ENCODE data around the gene LSS. TPM values are rescaled to one million over a fixed set of nuclear protein-coding genes. Genes with fewer than 3 reads are reported as not detected.
A peak's percentile ranks its signal among the peaks of the same experiment; 100 is the strongest.

LSS gene
- polyA plus RNA-seq, 5 donors, result 27.5 to 57.9 (median 44.3) TPM

DNA sequence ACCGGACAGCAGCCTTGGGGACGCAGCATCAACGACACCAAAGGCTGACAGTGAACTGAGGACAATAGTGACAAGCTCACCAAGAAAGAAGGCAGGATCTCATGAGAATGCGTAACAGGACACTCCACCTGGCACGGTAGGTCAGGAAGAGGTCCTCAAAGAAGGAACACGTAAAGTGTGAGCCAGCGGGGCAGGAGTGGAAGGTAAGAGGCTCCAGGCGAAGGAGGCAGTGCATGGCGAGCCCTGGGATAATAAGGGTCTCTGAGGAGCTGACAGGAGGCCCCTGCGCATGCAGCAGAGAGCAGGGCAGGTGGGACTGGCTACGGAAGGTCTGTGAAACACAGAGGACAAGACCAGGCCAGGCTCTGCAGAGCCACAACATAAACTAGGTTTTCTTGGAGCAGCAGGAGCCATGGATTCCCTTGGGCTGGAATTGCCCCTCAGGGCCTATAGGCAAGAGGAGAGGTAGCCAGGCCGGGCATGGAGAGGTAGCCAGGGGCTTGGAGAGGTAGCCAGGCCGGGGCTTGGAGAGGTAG lies 8.2 kb downstream of the LSS start:
- no peak for DNase-seq

- peak in 1 of 2 donors; percentile 36 for DNase-seq
Measured at GRCh38 chr21:46219591-46220239, 8.9 kb downstream of the LSS start.

DNA sequence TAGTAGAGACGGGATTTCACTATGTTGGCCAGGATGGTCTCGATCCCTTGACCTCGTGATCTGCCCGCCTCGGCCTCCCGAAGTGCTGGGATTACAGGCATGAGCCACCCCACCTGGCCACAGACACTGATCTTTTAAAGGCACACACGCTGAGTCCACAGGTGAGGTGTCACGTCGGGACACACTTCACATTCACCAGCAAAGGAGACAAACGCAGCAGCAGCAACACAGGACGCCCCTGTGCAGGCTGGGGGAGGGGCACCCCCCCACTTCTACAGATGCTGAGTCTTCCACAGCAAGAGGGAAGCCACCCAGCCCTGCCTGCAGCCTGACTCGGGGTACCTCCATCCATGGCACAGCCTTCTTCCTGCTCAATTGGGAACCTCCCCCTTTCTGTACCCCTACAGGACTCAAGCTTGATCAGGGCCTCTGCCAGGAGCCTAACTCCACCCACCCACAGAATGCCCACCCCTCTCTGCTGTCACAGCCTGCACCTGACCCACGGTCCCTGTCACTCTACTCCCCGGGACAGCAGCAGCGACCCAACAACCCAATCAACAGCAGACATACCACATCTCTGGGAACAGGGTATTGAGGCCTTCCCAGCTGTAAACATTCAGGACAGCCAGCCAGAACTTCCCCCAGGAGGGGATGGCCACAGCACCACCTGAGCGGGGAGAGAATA lies 9.5 kb downstream of the LSS start:
- no peak for DNase-seq

- DNase-seq, result no peak
Measured at GRCh38 chr21:46217511-46218196, 10.9 kb downstream of the LSS start.

DNA sequence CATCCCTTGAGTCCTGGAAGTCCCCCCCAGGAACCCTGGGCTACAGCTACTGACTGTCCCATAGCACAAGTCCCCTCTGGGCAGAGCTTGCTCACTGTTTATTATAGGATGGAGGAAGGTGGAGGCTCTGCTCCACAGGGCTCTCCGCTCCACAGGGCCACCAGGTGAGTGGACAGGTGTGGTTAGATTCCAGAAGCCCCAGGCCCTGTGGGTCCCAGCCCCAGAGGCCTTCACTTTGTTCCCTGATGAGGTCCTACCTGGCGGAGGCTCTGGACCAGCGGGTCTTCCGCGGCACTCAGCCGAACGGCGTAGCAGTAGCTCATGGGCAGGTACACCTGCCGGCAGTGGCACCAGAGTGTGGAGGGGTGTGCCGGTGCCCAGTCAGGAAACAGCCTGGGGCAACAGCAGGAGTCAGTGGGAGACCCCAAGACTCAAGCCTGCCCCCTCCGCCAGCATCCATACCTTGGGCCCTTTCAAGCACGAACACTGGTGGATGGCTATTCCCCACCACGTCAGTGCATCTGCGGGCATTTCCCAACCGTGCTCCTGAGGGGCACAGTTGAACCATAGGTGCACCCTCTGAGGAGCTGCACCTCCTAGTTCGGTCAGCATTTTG lies 12.3 kb downstream of the LSS start:
- no peak for DNase-seq

DNA sequence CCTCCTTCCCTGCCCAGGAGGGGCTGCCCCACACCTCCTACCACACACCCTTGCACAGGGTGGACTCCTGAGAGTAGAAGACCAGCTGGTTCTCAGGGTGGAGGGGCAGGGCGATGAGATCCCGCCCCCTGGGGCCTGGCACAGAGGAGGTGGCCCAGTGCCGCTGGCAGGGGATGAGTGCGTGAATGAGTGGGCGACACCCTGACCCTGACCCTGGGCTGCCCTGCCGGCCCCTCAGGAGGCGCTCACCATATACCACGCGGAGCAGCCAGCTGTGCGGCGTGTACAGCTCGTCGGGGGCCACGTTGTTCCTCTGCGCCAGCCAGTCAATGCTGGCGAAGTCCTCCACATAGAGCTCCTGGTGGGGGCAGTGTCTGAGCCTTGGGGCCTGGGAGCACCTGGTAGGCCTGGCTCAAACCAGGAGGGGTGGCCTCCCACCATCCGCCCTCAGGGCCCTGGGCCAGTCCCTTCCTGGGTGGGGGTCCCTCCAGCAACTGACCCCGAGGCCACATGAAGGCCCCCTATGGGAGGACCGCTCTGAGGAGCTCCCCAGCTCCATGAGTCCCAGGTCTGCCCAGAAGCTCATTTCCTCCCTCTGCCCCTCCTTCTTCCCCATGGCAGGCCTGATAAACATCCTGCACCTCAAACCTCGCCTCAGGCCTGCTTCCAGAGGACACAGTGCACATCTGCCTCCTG lies 13.0 kb downstream of the LSS start:
- DNase-seq, result no peak

DNA sequence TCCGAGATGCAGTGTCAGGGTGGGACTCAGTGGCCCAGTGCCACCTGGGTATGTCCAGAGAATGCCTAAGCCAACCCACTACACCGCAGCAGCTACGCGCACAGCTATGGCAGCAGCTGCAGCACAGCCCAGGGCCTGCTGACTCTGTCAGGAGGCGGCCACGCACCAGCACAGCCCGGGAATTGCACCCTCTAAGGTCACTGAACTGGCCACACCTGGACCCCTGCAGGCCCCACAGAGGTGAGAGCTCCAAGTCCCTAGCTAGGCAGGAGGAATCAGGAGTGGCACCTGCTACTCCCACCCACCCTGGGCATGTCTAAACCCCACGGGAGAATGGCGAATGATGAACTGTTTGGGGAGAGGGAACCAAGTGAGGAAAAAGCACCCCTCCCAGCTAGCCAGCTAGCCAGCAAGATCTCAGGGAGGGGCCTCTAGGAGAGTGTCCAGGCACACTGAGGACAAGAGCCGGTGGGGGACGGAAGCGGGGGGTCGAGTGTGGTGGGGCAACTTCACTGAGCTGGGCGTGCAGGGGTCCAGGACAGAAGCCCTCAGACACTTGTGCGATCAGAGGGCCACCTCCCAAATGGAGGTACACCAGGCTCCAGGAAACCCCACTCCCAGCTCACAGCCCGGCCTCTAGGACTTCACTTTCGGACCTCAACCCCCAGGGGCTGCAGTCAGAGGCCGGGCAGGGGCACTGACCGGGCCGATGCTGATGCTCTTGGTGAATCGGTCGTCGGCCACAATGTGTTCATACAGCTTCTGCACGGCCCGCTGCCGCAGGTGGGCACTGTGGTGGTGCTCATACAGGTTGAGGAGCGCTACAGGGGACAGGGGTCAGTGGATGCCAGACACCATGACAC lies 13.9 kb downstream of the LSS start:
- no peak for DNase-seq

DNA sequence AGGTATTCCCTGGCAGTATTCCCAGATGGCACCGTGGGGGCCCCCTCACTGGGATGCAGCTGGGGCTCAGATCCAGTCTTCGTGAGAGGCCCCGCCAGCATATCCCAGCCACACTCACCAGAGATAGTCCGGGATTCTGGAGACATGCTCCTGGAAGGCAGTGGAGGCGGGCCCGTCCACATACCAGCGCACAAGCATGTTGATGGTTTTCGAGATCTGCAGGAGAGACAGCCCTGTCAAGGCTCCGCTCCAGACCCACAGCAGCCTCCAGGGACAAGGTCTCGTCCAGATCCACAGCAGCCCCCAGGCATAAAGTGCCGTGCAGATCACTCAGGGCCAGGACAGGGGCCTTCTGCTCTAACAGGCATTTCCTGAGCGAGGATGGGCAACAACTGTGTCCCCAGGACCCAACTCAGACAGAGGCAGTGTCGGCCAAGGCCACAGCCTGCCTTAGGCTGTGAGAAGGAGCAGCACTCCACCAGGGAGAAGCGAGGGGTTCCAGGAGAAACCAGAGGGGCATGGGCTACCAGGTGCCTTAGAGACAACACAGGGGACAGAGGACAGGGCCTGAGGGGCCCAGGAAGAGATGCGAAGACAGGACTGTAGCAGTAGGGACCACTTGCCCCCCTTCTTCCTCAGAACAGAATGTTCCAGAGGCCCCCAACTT lies 14.8 kb downstream of the LSS start:
- no peak for DNase-seq

- DNase-seq, result no peak
Measured at GRCh38 chr21:46212721-46213484, 15.7 kb downstream of the LSS start.

- no peak for DNase-seq
Measured at GRCh38 chr21:46211786-46212720, 16.5 kb downstream of the LSS start.

GRCh38 chr21:46211376-46211775 lies 17.2 kb downstream of the LSS start:
- DNase-seq, result no peak

DNA sequence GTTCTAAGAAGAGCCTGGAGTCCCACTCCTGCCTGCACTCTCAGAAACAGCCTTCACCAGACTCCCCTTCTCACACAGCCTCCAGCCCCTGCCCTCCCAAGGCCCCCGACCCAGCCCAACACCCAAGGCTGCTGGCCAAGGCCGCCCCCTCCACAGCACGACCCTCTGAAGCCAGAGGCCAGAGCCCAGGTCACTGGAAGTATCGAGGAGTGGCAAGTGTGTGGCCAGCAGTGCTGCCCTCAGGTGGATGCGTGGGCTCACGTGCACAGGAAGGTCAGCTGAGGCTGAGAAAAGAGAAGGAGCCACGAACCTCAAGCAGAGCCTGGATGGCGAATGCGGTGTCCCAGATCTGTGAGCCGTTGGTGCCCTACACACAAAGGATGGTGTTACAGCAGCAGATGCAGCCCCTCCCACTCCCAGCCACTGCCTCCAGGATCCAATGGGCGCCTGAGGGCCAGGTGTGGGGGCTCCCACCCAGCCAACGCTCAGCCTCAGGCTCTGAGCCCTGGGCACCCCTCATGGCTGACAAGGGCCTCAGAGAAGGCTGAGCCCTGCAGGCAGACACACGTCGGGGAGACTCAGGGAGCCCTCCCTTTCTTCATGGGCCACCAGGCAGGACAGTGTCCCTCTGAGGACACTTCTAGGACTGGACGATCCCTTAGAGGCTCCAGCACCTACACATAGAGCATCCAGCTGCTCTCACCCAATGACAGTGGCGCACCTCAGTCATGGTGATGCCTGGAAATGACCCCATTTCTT lies 18.0 kb downstream of the LSS start:
- no peak for DNase-seq

- DNase-seq, result no peak
Measured at GRCh38 chr21:46208761-46209721, 19.5 kb downstream of the LSS start.

DNA sequence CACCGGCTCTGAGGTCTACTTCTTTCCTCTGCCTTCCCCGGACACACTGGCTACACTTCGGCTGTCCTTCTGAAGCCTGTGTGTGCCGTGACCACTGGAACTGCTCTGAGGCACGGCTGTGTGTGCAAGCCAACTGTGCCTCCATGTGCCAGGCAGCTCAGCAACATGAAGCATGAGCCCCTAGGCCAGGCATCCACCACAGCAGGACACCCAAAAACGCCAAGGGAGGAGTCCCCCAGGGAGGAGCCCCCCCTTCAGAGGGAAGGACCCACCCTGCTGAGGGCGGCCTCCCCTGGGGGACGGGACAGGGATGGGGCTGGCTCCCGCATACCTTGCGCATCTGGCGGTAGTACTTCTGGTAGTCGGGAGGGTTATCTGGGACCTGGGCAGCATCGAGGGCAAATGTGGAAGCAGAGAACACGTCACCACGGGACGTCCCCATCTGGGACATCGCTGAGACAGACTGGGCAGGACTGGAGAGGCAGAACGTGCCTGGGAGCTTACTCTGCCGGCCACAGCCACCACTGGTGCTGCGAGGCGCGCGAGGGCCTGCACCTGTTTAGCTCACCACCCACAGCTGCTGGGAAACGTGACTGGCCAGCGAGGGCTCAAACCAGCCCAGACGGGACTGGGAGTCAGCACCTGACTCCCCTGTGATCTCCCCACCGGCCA lies 20.5 kb downstream of the LSS start:
- no peak for DNase-seq
